Brain microvascular endothelial cell (primary cell): ENCODE data around the gene TBC1D19.
"Not testable (repeated sequence)": the region's sequence is repeated elsewhere in the genome, so short reads cannot be mapped to it uniquely, and the experiment has no call there.

Experiments used
- DNase-seq: peaks from one replicate; pipeline ENCODE4 v3.0.0-alpha.2; 2020
- H3K27ac ChIP-seq: fragments of 250-450 bp; sonication (Bioruptor Pico); 2 replicates; pipeline ENCODE4 v1.5.1; 2020; ENCODE audit warnings: mild to moderate bottlenecking, moderate library complexity
- H3K27me3 ChIP-seq: fragments of 250-450 bp; sonication (Bioruptor Pico); replicated peaks from 2 replicates; pipeline ENCODE4 v1.5.1; 2020; ENCODE audit warnings: mild to moderate bottlenecking
- H3K36me3 ChIP-seq: fragments of 250-450 bp; sonication (Bioruptor Pico); replicated peaks from 2 replicates; pipeline ENCODE4 v1.5.1; 2020; ENCODE audit warnings: mild to moderate bottlenecking
- H3K4me3 ChIP-seq: 2 replicates; pipeline ENCODE4 v1.5.1; 2011; ENCODE audit warnings: low read depth, mild to moderate bottlenecking, control low read depth, low read length, moderate library complexity
- CTCF ChIP-seq: IDR thresholded peaks from 2 replicates; pipeline ENCODE4 v1.5.1; 2011; ENCODE audit warnings: low read depth, mild to moderate bottlenecking, moderate library complexity, low read length, control low read depth, inconsistent platforms; ENCODE audit errors: missing control alignments
- in situ Hi-C: cut with HindIII; loops from 2 replicates; pipeline ENCODE4 v1.10.0; 2017; ENCODE audit warnings: low sequenced_read_pairs, low pct_ligation_motif_present

The TBC1D19 gene

GRCh38 chr4:26670903-26671537, 87.1 kb downstream of the TBC1D19 start:
- no peak for TF ChIP-seq CTCF
- in situ Hi-C loops, result no loop called here
- H3K27me3 ChIP-seq, result no peaks in the 10 kb centered on the region
- no peak for DNase-seq
- H3K4me3 ChIP-seq, result no peak overlapping the region
- H3K36me3 ChIP-seq, result no peaks in the 10 kb centered on the region
- no peak overlapping the region for H3K27ac ChIP-seq

GRCh38 chr4:26679040-26679695, 95.3 kb downstream of the TBC1D19 start:
- H3K4me3 ChIP-seq, DNase-seq, in situ Hi-C loops, H3K27ac ChIP-seq, H3K36me3 ChIP-seq, H3K27me3 ChIP-seq: not testable (repeated sequence)

- no peak for TF ChIP-seq CTCF
- Histone ChIP-seq H3K4me3 (no peak overlapping the region), H3K27ac (no peak overlapping the region), H3K36me3 (peaks cover 6% of the 10 kb centered on the region), H3K27me3 (no peaks in the 10 kb centered on the region)
- in situ Hi-C loops, result no loop called here
- DNase-seq, result no peak
Observed at GRCh38 chr4:26682436-26682835, 98.6 kb downstream of the TBC1D19 start.

GRCh38 chr4:26685250-26685649, 101.4 kb downstream of the TBC1D19 start:
- in situ Hi-C loops, result no loop called here
- no peak for TF ChIP-seq CTCF
- no peak overlapping the region for H3K27ac ChIP-seq
- DNase-seq, result no peak
- no peaks in the 10 kb centered on the region for H3K36me3 ChIP-seq
- no peaks in the 10 kb centered on the region for H3K27me3 ChIP-seq
- H3K4me3 ChIP-seq, result no peak overlapping the region

- Histone ChIP-seq H3K36me3 (no peaks in the 10 kb centered on the region), H3K27me3 (no peaks in the 10 kb centered on the region), H3K4me3 (no peak overlapping the region), H3K27ac (peak overlapping the region; percentile 63)
- in situ Hi-C loops, result no loop called here
- DNase-seq, result peak; percentile 79
- TF ChIP-seq CTCF, result no peak
Observed at GRCh38 chr4:26687728-26688127, 103.8 kb downstream of the TBC1D19 start.

GRCh38 chr4:26690506-26690905, 106.6 kb downstream of the TBC1D19 start:
- in situ Hi-C loops, result no loop called here
- no peak overlapping the region for H3K27ac ChIP-seq
- DNase-seq, result no peak
- no peak for TF ChIP-seq CTCF
- no peaks in the 10 kb centered on the region for H3K36me3 ChIP-seq
- H3K4me3 ChIP-seq, result no peak overlapping the region
- H3K27me3 ChIP-seq, result no peaks in the 10 kb centered on the region
